Measurements from ENCODE around the gene ITPRIP.

Gene ITPRIP

DNA sequence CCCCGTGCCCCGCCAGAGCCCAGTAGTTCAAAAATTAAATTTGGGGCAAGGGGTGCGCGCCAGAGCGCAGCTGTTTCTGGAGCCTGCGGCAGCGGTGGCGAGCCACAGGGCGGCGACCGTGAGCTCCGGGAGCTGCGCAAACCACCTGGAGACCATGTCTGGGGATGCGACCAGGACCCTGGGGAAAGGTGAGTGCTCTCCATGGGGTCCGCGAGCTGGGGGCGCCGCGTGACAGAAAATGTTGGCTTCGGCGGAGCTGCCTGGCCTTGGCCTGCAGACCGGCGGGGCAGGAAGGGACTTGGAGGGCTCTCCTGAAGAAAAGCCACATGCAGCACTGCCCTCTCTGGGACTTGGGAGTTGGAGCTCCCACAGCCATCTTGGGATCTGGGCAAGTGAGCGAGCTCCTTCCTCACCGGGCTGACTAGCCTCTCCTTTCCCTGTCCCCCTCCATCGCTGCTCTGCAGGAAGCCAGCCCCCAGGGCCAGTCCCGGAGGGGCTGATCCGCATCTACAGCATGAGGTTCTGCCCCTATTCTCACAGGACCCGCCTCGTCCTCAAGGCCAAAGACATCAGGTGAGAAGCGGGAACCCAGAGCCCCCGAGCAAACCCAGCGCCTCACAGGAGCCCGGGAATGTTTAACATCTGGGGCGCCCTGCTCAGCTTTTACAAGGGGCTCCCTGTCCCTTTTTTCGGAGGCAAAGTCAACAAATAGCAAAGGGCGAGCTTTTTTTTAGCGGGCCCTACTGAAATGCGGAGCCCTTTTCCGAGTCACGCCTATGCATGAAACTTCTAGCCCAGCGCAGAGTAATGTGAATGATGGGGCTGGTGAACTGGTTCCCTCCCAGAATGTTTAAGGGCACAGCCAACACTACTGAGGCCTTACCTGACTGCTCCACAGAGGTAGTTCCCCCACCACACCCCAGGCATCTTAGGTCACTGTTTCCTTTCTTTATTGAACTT, 63.2 kb downstream of the ITPRIP start (continued):
- TF ChIP-seq, protein P1, sequence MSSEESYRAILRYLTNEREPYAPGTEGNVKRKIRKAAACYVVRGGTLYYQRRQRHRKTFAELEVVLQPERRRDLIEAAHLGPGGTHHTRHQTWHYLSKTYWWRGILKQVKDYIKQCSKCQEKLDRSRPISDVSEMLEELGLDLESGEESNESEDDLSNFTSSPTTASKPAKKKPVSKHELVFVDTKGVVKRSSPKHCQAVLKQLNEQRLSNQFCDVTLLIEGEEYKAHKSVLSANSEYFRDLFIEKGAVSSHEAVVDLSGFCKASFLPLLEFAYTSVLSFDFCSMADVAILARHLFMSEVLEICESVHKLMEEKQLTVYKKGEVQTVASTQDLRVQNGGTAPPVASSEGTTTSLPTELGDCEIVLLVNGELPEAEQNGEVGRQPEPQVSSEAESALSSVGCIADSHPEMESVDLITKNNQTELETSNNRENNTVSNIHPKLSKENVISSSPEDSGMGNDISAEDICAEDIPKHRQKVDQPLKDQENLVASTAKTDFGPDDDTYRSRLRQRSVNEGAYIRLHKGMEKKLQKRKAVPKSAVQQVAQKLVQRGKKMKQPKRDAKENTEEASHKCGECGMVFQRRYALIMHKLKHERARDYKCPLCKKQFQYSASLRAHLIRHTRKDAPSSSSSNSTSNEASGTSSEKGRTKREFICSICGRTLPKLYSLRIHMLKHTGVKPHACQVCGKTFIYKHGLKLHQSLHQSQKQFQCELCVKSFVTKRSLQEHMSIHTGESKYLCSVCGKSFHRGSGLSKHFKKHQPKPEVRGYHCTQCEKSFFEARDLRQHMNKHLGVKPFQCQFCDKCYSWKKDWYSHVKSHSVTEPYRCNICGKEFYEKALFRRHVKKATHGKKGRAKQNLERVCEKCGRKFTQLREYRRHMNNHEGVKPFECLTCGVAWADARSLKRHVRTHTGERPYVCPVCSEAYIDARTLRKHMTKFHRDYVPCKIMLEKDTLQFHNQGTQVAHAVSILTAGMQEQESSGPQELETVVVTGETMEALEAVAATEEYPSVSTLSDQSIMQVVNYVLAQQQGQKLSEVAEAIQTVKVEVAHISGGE (tag by site-specific recombination; conservative IDR thresholded peaks at IDR 0.05; ENCODE audit: low read depth), result no peak
- TF ChIP-seq ZNF585B (tag by site-specific recombination; IDR thresholded peaks at IDR 0.05) (no peak), ZNF169 (tag by site-specific recombination; IDR thresholded peaks at IDR 0.05) (no peak), ZBTB7A (tag by site-specific recombination; IDR thresholded peaks at IDR 0.05; ENCODE audit: low read depth) (no peak), KLF7 (tag by site-specific recombination; IDR thresholded peaks at IDR 0.05; ENCODE audit: borderline replicate concordance) (no peak), ZNF473 (tag by site-specific recombination; IDR thresholded peaks at IDR 0.05) (no peak), ZNF544 (tag by site-specific recombination; IDR thresholded peaks at IDR 0.05) (no peak), MEIS1 (CRISPR knock-in tag; IDR thresholded peaks at IDR 0.05; ENCODE audit: borderline replicate concordance) (no peak), SP7 (tag by site-specific recombination; IDR thresholded peaks at IDR 0.05) (peak; percentile 55), ZNF174 (tag by site-specific recombination; IDR thresholded peaks at IDR 0.05) (no peak), ZNF404 (tag by site-specific recombination; IDR thresholded peaks at IDR 0.05) (no peak), ZNF560 (tag by site-specific recombination; IDR thresholded peaks at IDR 0.05; ENCODE audit: borderline replicate concordance) (no peak), ZNF530 (tag by site-specific recombination; IDR thresholded peaks at IDR 0.05; ENCODE audit: low read depth) (no peak), ZNF354C (tag by site-specific recombination; IDR thresholded peaks at IDR 0.05; ENCODE audit: borderline replicate concordance, low read depth) (no peak)
- TF ChIP-seq, protein P2, sequence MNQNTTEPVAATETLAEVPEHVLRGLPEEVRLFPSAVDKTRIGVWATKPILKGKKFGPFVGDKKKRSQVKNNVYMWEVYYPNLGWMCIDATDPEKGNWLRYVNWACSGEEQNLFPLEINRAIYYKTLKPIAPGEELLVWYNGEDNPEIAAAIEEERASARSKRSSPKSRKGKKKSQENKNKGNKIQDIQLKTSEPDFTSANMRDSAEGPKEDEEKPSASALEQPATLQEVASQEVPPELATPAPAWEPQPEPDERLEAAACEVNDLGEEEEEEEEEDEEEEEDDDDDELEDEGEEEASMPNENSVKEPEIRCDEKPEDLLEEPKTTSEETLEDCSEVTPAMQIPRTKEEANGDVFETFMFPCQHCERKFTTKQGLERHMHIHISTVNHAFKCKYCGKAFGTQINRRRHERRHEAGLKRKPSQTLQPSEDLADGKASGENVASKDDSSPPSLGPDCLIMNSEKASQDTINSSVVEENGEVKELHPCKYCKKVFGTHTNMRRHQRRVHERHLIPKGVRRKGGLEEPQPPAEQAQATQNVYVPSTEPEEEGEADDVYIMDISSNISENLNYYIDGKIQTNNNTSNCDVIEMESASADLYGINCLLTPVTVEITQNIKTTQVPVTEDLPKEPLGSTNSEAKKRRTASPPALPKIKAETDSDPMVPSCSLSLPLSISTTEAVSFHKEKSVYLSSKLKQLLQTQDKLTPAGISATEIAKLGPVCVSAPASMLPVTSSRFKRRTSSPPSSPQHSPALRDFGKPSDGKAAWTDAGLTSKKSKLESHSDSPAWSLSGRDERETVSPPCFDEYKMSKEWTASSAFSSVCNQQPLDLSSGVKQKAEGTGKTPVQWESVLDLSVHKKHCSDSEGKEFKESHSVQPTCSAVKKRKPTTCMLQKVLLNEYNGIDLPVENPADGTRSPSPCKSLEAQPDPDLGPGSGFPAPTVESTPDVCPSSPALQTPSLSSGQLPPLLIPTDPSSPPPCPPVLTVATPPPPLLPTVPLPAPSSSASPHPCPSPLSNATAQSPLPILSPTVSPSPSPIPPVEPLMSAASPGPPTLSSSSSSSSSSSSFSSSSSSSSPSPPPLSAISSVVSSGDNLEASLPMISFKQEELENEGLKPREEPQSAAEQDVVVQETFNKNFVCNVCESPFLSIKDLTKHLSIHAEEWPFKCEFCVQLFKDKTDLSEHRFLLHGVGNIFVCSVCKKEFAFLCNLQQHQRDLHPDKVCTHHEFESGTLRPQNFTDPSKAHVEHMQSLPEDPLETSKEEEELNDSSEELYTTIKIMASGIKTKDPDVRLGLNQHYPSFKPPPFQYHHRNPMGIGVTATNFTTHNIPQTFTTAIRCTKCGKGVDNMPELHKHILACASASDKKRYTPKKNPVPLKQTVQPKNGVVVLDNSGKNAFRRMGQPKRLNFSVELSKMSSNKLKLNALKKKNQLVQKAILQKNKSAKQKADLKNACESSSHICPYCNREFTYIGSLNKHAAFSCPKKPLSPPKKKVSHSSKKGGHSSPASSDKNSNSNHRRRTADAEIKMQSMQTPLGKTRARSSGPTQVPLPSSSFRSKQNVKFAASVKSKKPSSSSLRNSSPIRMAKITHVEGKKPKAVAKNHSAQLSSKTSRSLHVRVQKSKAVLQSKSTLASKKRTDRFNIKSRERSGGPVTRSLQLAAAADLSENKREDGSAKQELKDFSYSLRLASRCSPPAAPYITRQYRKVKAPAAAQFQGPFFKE (tag by site-specific recombination; IDR thresholded peaks at IDR 0.05; ENCODE audit: borderline replicate concordance), result no peak
- TF ChIP-seq, protein P3, sequence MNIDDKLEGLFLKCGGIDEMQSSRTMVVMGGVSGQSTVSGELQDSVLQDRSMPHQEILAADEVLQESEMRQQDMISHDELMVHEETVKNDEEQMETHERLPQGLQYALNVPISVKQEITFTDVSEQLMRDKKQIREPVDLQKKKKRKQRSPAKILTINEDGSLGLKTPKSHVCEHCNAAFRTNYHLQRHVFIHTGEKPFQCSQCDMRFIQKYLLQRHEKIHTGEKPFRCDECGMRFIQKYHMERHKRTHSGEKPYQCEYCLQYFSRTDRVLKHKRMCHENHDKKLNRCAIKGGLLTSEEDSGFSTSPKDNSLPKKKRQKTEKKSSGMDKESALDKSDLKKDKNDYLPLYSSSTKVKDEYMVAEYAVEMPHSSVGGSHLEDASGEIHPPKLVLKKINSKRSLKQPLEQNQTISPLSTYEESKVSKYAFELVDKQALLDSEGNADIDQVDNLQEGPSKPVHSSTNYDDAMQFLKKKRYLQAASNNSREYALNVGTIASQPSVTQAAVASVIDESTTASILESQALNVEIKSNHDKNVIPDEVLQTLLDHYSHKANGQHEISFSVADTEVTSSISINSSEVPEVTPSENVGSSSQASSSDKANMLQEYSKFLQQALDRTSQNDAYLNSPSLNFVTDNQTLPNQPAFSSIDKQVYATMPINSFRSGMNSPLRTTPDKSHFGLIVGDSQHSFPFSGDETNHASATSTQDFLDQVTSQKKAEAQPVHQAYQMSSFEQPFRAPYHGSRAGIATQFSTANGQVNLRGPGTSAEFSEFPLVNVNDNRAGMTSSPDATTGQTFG (tag by site-specific recombination; IDR thresholded peaks at IDR 0.05; ENCODE audit: borderline replicate concordance), result no peak
- TF ChIP-seq, protein P4, sequence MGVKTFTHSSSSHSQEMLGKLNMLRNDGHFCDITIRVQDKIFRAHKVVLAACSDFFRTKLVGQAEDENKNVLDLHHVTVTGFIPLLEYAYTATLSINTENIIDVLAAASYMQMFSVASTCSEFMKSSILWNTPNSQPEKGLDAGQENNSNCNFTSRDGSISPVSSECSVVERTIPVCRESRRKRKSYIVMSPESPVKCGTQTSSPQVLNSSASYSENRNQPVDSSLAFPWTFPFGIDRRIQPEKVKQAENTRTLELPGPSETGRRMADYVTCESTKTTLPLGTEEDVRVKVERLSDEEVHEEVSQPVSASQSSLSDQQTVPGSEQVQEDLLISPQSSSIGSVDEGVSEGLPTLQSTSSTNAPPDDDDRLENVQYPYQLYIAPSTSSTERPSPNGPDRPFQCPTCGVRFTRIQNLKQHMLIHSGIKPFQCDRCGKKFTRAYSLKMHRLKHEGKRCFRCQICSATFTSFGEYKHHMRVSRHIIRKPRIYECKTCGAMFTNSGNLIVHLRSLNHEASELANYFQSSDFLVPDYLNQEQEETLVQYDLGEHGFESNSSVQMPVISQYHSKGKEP (tag by site-specific recombination; IDR thresholded peaks at IDR 0.05), result no peak
- TF ChIP-seq, protein P5, sequence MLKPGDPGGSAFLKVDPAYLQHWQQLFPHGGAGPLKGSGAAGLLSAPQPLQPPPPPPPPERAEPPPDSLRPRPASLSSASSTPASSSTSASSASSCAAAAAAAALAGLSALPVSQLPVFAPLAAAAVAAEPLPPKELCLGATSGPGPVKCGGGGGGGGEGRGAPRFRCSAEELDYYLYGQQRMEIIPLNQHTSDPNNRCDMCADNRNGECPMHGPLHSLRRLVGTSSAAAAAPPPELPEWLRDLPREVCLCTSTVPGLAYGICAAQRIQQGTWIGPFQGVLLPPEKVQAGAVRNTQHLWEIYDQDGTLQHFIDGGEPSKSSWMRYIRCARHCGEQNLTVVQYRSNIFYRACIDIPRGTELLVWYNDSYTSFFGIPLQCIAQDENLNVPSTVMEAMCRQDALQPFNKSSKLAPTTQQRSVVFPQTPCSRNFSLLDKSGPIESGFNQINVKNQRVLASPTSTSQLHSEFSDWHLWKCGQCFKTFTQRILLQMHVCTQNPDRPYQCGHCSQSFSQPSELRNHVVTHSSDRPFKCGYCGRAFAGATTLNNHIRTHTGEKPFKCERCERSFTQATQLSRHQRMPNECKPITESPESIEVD (tag by site-specific recombination; IDR thresholded peaks at IDR 0.05), result no peak
- TF ChIP-seq, protein P6, sequence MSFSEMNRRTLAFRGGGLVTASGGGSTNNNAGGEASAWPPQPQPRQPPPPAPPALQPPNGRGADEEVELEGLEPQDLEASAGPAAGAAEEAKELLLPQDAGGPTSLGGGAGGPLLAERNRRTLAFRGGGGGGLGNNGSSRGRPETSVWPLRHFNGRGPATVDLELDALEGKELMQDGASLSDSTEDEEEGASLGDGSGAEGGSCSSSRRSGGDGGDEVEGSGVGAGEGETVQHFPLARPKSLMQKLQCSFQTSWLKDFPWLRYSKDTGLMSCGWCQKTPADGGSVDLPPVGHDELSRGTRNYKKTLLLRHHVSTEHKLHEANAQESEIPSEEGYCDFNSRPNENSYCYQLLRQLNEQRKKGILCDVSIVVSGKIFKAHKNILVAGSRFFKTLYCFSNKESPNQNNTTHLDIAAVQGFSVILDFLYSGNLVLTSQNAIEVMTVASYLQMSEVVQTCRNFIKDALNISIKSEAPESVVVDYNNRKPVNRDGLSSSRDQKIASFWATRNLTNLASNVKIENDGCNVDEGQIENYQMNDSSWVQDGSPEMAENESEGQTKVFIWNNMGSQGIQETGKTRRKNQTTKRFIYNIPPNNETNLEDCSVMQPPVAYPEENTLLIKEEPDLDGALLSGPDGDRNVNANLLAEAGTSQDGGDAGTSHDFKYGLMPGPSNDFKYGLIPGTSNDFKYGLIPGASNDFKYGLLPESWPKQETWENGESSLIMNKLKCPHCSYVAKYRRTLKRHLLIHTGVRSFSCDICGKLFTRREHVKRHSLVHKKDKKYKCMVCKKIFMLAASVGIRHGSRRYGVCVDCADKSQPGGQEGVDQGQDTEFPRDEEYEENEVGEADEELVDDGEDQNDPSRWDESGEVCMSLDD (tag by site-specific recombination; IDR thresholded peaks at IDR 0.05), result peak; percentile 63; the same call in 1 of the 2 replicates
